Mesenchymal stem cell (in vitro differentiated cells and primary cell): ENCODE results near the gene TEDC2.
A peak's percentile ranks its signal among the peaks of the same experiment; 100 is the strongest.

ENCODE experiments used
- DNase-seq: peaks from one replicate; pipeline ENCODE4 v3.0.0-alpha.2; 2013
- H2AFZ ChIP-seq: one replicate; pipeline ENCODE4 v1.6.1; 2013; ENCODE audit warnings: low read depth, mild to moderate bottlenecking, control low read depth, inconsistent platforms, low read length, moderate library complexity
- H2AK5ac ChIP-seq: 2 replicates; pipeline ENCODE4 v1.6.1; 2013; ENCODE audit warnings: low read length, moderate library complexity, mild to moderate bottlenecking, inconsistent platforms; ENCODE audit not compliant: severe bottlenecking
- H2BK120ac ChIP-seq: one replicate; pipeline ENCODE4 v1.6.1; 2013; ENCODE audit warnings: low read depth, mild to moderate bottlenecking, inconsistent platforms, low read length, moderate library complexity
- H2BK12ac ChIP-seq, 2 experiments: one replicate each; pipeline ENCODE4 v1.6.1; 2013; ENCODE audit warnings: inconsistent platforms in 2 of 2, low read length in 2 of 2, mild to moderate bottlenecking in 2 of 2, moderate library complexity in 2 of 2, control low read depth in 1 of 2
- H2BK15ac ChIP-seq: one replicate; pipeline ENCODE4 v1.6.1; 2013; ENCODE audit warnings: mild to moderate bottlenecking, low read depth, inconsistent platforms; ENCODE audit not compliant: poor library complexity, severe bottlenecking
- H2BK5ac ChIP-seq: 2 replicates; pipeline ENCODE4 v1.6.1; 2013; ENCODE audit warnings: low read depth, mild to moderate bottlenecking, low read length, control low read depth, inconsistent platforms; ENCODE audit not compliant: poor library complexity, severe bottlenecking
- H3K14ac ChIP-seq, 2 experiments: one replicate each; pipeline ENCODE4 v1.6.1; 2013; ENCODE audit warnings: inconsistent platforms in 2 of 2, low read length in 2 of 2, control low read depth in 1 of 2, mild to moderate bottlenecking in 1 of 2, moderate library complexity in 1 of 2
- H3K18ac ChIP-seq, 2 experiments: one replicate each; pipeline ENCODE4 v1.6.1; 2013; ENCODE audit warnings: inconsistent platforms in 2 of 2, low read length in 2 of 2, control low read depth in 1 of 2, low read depth in 1 of 2, mild to moderate bottlenecking in 1 of 2
- H3K23ac ChIP-seq, 2 experiments: one replicate each; pipeline ENCODE4 v1.6.1; 2013; ENCODE audit warnings: inconsistent platforms in 2 of 2, low read length in 2 of 2, mild to moderate bottlenecking in 2 of 2, moderate library complexity in 2 of 2, control low read depth in 1 of 2
- H3K27ac ChIP-seq: 2 replicates; pipeline ENCODE4 v1.5.1; 2013; ENCODE audit warnings: mild to moderate bottlenecking, moderate library complexity, low read length, control low read depth, inconsistent platforms; ENCODE audit not compliant: poor library complexity, severe bottlenecking
- H3K27me3 ChIP-seq, 2 experiments: 2 replicates each; pipeline versions ENCODE4 v1.6.1 to v1.7.0; 2013; ENCODE audit warnings: low read length in 2 of 2, mild to moderate bottlenecking in 2 of 2, moderate library complexity in 2 of 2, control low read depth in 1 of 2, inconsistent platforms in 1 of 2; ENCODE audit not compliant: control insufficient read depth in 1 of 2, insufficient read depth in 1 of 2
- H3K36me3 ChIP-seq, 2 experiments: 2 replicates each; pipeline versions ENCODE4 v1.6.1 to v1.7.0; 2013; ENCODE audit warnings: low read length in 2 of 2, control low read depth in 1 of 2, inconsistent platforms in 1 of 2, low read depth in 1 of 2, mild to moderate bottlenecking in 1 of 2; ENCODE audit not compliant: insufficient read depth in 2 of 2, control insufficient read depth in 1 of 2
- H3K4ac ChIP-seq, 2 experiments: one replicate each; pipeline ENCODE4 v1.6.1; 2013; ENCODE audit warnings: inconsistent platforms in 2 of 2, low read length in 2 of 2, mild to moderate bottlenecking in 2 of 2, moderate library complexity in 2 of 2, control low read depth in 1 of 2, low read depth in 1 of 2
- H3K4me1 ChIP-seq: 2 replicates; pipeline ENCODE4 v1.6.1; 2013; ENCODE audit warnings: low read depth, low read length, control low read depth; ENCODE audit not compliant: control insufficient read depth, insufficient read depth
- H3K4me2 ChIP-seq: 2 replicates; pipeline ENCODE4 v1.6.1; 2013; ENCODE audit warnings: low read length, mild to moderate bottlenecking, inconsistent platforms; ENCODE audit not compliant: poor library complexity, severe bottlenecking
- H3K4me3 ChIP-seq, 2 experiments: 2 replicates each; pipeline versions ENCODE4 v1.5.1 to v1.7.0; 2013; ENCODE audit warnings: low read length in 2 of 2, mild to moderate bottlenecking in 2 of 2, control low read depth in 1 of 2, low read depth in 1 of 2; ENCODE audit not compliant: insufficient read depth in 1 of 2
- H3K79me1 ChIP-seq: replicated peaks from 2 replicates; pipeline ENCODE4 v1.6.1; 2013; ENCODE audit warnings: mild to moderate bottlenecking, control low read depth, low read length, inconsistent platforms; ENCODE audit not compliant: poor library complexity, severe bottlenecking
- H3K9ac ChIP-seq: 2 replicates; pipeline ENCODE4 v1.7.0; 2013; ENCODE audit warnings: mild to moderate bottlenecking, low read length, moderate library complexity
- H3K9me3 ChIP-seq: 2 replicates; pipeline ENCODE4 v1.7.0; 2013; ENCODE audit warnings: mild to moderate bottlenecking, low read length; ENCODE audit not compliant: control insufficient read depth
- H4K8ac ChIP-seq: one replicate; pipeline ENCODE4 v1.6.1; 2013; ENCODE audit warnings: inconsistent platforms, mild to moderate bottlenecking, low read length, moderate library complexity
- H4K91ac ChIP-seq: one replicate; pipeline ENCODE4 v1.6.1; 2013; ENCODE audit warnings: mild to moderate bottlenecking, low read length, inconsistent platforms
- WGBS: methylation state at CpG from one replicate; pipeline ENCODE4 v1.1.7; 2013; ENCODE audit warnings: mixed read lengths; 5-methylcytosine and 5-hydroxymethylcytosine counted together

Gene TEDC2

GRCh38 chr16:2455081-2455845 lies 4.6 kb upstream of the TEDC2 start:
- H2AFZ ChIP-seq = no peak overlapping the region
- 97% methylated on average over 28 of the region's 28 CpGs for WGBS

GRCh38 chr16:2456551-2457153 lies 3.3 kb upstream of the TEDC2 start:
- Histone ChIP-seq H2BK5ac (no peak overlapping the region), H2BK12ac (no peak overlapping the region), H3K4me2 (no peak overlapping the region), H2AK5ac (no peak overlapping the region), H4K8ac (no peak overlapping the region), H3K4ac (no peak overlapping the region), H3K27me3 (no peaks in the 10 kb centered on the region), H3K4me1 (peaks cover 30% of the 10 kb centered on the region), H3K4me3 (no peak overlapping the region), H3K14ac (no peak overlapping the region), H3K79me1 (peaks cover 40% of the 10 kb centered on the region), H2BK120ac (no peak overlapping the region), H3K18ac (no peak overlapping the region), H3K9ac (no peak overlapping the region), H3K9me3 (no peaks in the 10 kb centered on the region), H3K36me3 (peaks cover 40 to 50% of the 10 kb centered on the region in 2 experiments), H3K27ac (no peak overlapping the region), H2AFZ (no peak overlapping the region), H4K91ac (no peak overlapping the region), H2BK15ac (peak overlapping the region; percentile 12), H3K23ac (no peak overlapping the region)
- WGBS = 95% methylated on average over 21 of the region's 21 CpGs
- DNase-seq = no peak

More at GRCh38 chr16:2455081-2455845, 4.6 kb upstream of the TEDC2 start:
- Histone ChIP-seq H3K4me2 (no peak overlapping the region), H2BK5ac (no peak overlapping the region), H2BK15ac (no peak overlapping the region), H3K4me1 (peaks cover 29% of the 10 kb centered on the region), H3K79me1 (peaks cover 28% of the 10 kb centered on the region), H3K14ac (no peak overlapping the region), H4K91ac (no peak overlapping the region), H3K27me3 (no peaks in the 10 kb centered on the region), H3K4me3 (no peak overlapping the region), H4K8ac (no peak overlapping the region), H2BK120ac (no peak overlapping the region), H2AK5ac (no peak overlapping the region), H3K23ac (no peak overlapping the region), H2BK12ac (no peak overlapping the region), H3K18ac (no peak overlapping the region), H3K4ac (no peak overlapping the region), H3K9ac (no peak overlapping the region), H3K36me3 (peaks cover 40 to 62% of the 10 kb centered on the region in 2 experiments), H3K9me3 (no peaks in the 10 kb centered on the region), H3K27ac (no peak overlapping the region)
- no peak for DNase-seq

- Histone ChIP-seq H3K4me2 (no peak overlapping the region), H2BK5ac (no peak overlapping the region), H2BK120ac (no peak overlapping the region), H3K36me3 (peaks cover 40 to 44% of the 10 kb centered on the region in 2 experiments), H3K4ac (no peak overlapping the region), H3K23ac (no peak overlapping the region), H3K9ac (no peak overlapping the region), H4K91ac (no peak overlapping the region), H2BK15ac (no peak overlapping the region), H3K4me1 (peaks cover 24% of the 10 kb centered on the region), H3K18ac (no peak overlapping the region), H2BK12ac (no peak overlapping the region), H3K27ac (no peak overlapping the region), H3K14ac (no peak overlapping the region), H2AK5ac (no peak overlapping the region), H3K4me3 (no peak overlapping the region), H2AFZ (no peak overlapping the region), H4K8ac (no peak overlapping the region), H3K27me3 (no peaks in the 10 kb centered on the region), H3K9me3 (no peaks in the 10 kb centered on the region), H3K79me1 (peaks cover 40% of the 10 kb centered on the region)
- WGBS = 94% methylated on average over 13 of the region's 13 CpGs
- DNase-seq = no peak
Measured at GRCh38 chr16:2457267-2457666, 2.6 kb upstream of the TEDC2 start.

GRCh38 chr16:2457946-2458345 lies 2.0 kb upstream of the TEDC2 start:
- H2AK5ac ChIP-seq = no peak overlapping the region
- H4K91ac ChIP-seq = no peak overlapping the region
- H3K9me3 ChIP-seq = no peaks in the 10 kb centered on the region
- no peak overlapping the region for H2BK120ac ChIP-seq
- no peak overlapping the region for H2BK12ac ChIP-seq
- H4K8ac ChIP-seq = no peak overlapping the region
- no peak overlapping the region for H3K9ac ChIP-seq
- H3K4me1 ChIP-seq = peaks cover 26% of the 10 kb centered on the region
- H3K4ac ChIP-seq = no peak overlapping the region
- no peak overlapping the region for H3K18ac ChIP-seq
- no peak overlapping the region for H2AFZ ChIP-seq
- no peak overlapping the region for H2BK15ac ChIP-seq
- no peak overlapping the region for H3K23ac ChIP-seq
- H3K14ac ChIP-seq = no peak overlapping the region
- H3K4me3 ChIP-seq = no peak overlapping the region
- H3K79me1 ChIP-seq = peaks cover 36% of the 10 kb centered on the region
- H3K4me2 ChIP-seq = no peak overlapping the region
- H3K36me3 ChIP-seq = peaks cover 33 to 43% of the 10 kb centered on the region in 2 experiments
- no peak overlapping the region for H2BK5ac ChIP-seq
- WGBS = 76% methylated on average over 7 of the region's 7 CpGs
- DNase-seq = no peak
- no peaks in the 10 kb centered on the region for H3K27me3 ChIP-seq
- no peak overlapping the region for H3K27ac ChIP-seq
